BJ (cell line): ENCODE measurements around the gene FHIP2A. TPM values are rescaled to one million over a fixed set of nuclear protein-coding genes. Genes with fewer than 3 reads are reported as not detected.

Source experiments
- CTCF ChIA-PET: fragments of 350-600 bp; formaldehyde crosslinking; extraction: SDS; loops from one replicate; lab custom pipeline; 2021; ENCODE audit warnings: antibody characterized with exemption, inconsistent platforms; lab: Yijun Ruan, JAX
- POLR2A ChIA-PET: fragments of 300-600 bp; sonication (Branson Sonifier 250); formaldehyde crosslinking; extraction: SDS; loops from one replicate; lab custom pipeline; 2021; ENCODE audit warnings: antibody characterized with exemption; lab: Charles Lee
- DNase-seq: peaks from one replicate; pipeline ENCODE4 v3.0.0-alpha.2; 2011; ENCODE audit warnings: low read depth
- H3K27me3 ChIP-seq: 2 replicates; pipeline ENCODE4 v1.6.0; 2011; ENCODE audit warnings: low read length; ENCODE audit not compliant: control insufficient read depth, insufficient read depth
- H3K36me3 ChIP-seq: 2 replicates; pipeline ENCODE4 v1.5.1; 2011; ENCODE audit warnings: low read length; ENCODE audit not compliant: control insufficient read depth, insufficient read depth
- H3K4me3 ChIP-seq: 2 replicates; pipeline ENCODE4 v1.5.1; 2011; ENCODE audit warnings: low read depth, mild to moderate bottlenecking, control low read depth, low read length
- CTCF ChIP-seq: IDR thresholded peaks from 2 replicates; pipeline ENCODE4 v1.5.1; 2011; ENCODE audit warnings: low read depth, mild to moderate bottlenecking, control low read depth, inconsistent platforms, low read length, moderate library complexity; ENCODE audit not compliant: insufficient read depth
- polyA plus RNA-seq: library from polyadenylated mRNA; depleted of rRNA; stranded (reverse); fragments of >200 nt; gene quantifications from 2 replicates; pipeline ENCODE4 v1.2.3, GENCODE V29; 2011

FHIP2A gene
- polyA plus RNA-seq, 1 experiment = 13.4 TPM

DNA sequence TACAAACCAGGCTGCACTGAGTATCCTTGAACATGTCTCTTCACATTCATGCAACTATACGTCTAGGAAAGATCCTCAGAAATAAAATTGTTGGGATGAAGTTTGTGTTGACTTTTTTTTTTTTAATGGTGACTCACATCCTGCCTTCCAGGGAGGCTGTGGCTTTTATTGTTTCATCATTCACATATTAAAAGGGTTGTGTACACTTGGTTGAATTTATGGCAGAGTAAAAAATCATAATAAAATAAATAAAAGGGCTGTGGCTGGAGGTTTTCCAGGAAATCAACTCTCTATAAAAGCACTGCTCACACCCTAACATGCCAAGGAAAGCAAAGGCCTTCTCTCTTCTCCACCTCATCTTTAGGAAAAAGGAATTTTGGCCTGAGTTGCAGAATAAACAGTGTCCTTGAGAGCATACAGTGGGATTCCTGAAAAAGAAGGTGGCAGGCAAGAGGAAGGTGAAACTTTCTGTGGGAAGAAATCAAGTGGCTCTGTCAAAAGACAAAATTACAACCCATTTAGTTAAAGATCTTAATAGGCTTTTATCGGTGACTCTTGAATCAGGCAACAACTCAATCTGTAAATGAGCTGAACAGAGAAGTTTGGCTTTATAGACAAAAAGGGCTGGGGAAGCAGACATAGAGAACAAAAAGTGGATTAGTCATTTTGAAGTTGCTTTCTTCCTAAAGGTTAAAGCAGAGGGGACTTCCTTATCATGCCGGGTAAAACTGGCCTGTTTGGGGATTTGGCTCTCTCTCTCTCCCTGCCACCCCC lies 41.6 kb upstream of the FHIP2A start:
- no peaks in the 10 kb centered on the region for H3K27me3 ChIP-seq
- TF ChIP-seq CTCF = no peak
- POLR2A ChIA-PET = no interaction called here
- CTCF ChIA-PET = interaction anchor here (0.9 to 1.4 kb wide), 3 partner anchors 13 to 66 kb away, joined by 3 read pairs; no protein-coding TSS in a partner anchor
- H3K36me3 ChIP-seq = no peaks in the 10 kb centered on the region
- H3K4me3 ChIP-seq = no peak overlapping the region
- DNase-seq = peak; percentile 96

GRCh38 chr10:114780577-114781184 lies 40.9 kb upstream of the FHIP2A start:
- no peaks in the 10 kb centered on the region for H3K36me3 ChIP-seq
- ChIA-PET POLR2A (no interaction called here), CTCF (interaction anchor here (0.9 to 1.5 kb wide), 3 partner anchors 13 to 309 kb away, joined by 3 read pairs; no protein-coding TSS in a partner anchor)
- H3K27me3 ChIP-seq = no peaks in the 10 kb centered on the region
- no peak for DNase-seq
- TF ChIP-seq CTCF = no peak
- H3K4me3 ChIP-seq = no peak overlapping the region

GRCh38 chr10:114782666-114783065 lies 38.9 kb upstream of the FHIP2A start:
- DNase-seq = no peak
- Histone ChIP-seq H3K36me3 (no peaks in the 10 kb centered on the region), H3K4me3 (no peak overlapping the region), H3K27me3 (no peaks in the 10 kb centered on the region)
- TF ChIP-seq CTCF = no peak
- CTCF ChIA-PET = interaction anchor here (0.6 to 2.8 kb wide), 3 partner anchors 17 to 306 kb away, joined by 3 to 12 read pairs (median 3); partner anchors contain the start of gene FHIP2A
- POLR2A ChIA-PET = no interaction called here

DNA sequence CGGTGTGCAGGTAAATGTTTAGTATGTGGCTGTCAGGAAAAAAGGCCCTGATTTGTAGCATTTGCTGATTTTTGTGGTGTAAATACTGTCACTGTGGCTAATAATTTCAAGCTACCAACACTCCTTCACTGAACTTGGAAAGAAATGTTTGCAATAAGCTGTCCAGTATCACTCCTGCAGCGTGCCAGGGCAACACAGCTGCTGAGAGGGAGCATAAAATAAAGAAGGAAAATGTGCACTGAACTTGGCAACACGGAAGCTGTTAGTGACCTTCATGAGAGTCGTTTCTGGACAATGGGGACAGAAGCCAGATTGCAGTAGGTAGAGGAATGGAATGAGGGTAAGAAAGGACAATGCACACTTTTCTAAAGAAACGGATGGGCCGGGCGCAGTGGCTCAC lies 37.9 kb upstream of the FHIP2A start:
- CTCF ChIA-PET = interaction anchor here (0.9 to 2.8 kb wide), 6 partner anchors 38 to 479 kb away, joined by 3 to 12 read pairs (median 4); partner anchors contain the start of gene FHIP2A

More for the DNA sequence above, 37.9 kb upstream of the FHIP2A start:
- no peak for DNase-seq
- no peak for TF ChIP-seq CTCF
- POLR2A ChIA-PET = no interaction called here
- H3K4me3 ChIP-seq = no peak overlapping the region
- H3K36me3 ChIP-seq = no peaks in the 10 kb centered on the region
- H3K27me3 ChIP-seq = no peaks in the 10 kb centered on the region
